Dendritic cell treated with granulocyte-macrophage colony-stimulating factor and Interleukin-4, amounts not matched to agents 40 ng/mL and 50 ng/mL, for 4 days (primary cell): ENCODE data around the gene FAM117B.

Experiments
- H3K27ac Mint-ChIP-seq: one replicate; pipeline ENCODE4 v1.8.0; 2022; ENCODE audit warnings: mild to moderate bottlenecking, mixed read lengths
- H3K27me3 Mint-ChIP-seq: one replicate; pipeline ENCODE4 v1.8.0; 2022; ENCODE audit warnings: mild to moderate bottlenecking, mixed read lengths
- H3K36me3 Mint-ChIP-seq: one replicate; pipeline ENCODE4 v1.8.0; 2022; ENCODE audit warnings: low read depth, mixed read lengths
- H3K4me1 Mint-ChIP-seq: one replicate; pipeline ENCODE4 v1.8.0; 2022; ENCODE audit warnings: low read depth, mixed read lengths
- H3K4me3 Mint-ChIP-seq: one replicate; pipeline ENCODE4 v1.8.0; 2022; ENCODE audit warnings: mild to moderate bottlenecking, moderate library complexity, mixed read lengths
- H3K9me3 Mint-ChIP-seq: one replicate; pipeline ENCODE4 v1.8.0; 2022; ENCODE audit warnings: mixed read lengths
- intact Hi-C: fragments of 100-400 bp; cut with micrococcal nuclease; formaldehyde crosslinking; loops from one replicate; pipeline ENCODE4 v1.15.0; 2022

Gene FAM117B

GRCh38 chr2:202634556-202635427 lies at the start of gene FAM117B:
TSS of gene FAM117B (plus strand) at chr2:202634969. CDS start at chr2:202635188, 219 bp downstream.
- H3K27me3 Mint-ChIP-seq, result no peaks in the 10 kb centered on the region
- peaks cover 29% of the 10 kb centered on the region for H3K4me1 Mint-ChIP-seq
- H3K27ac Mint-ChIP-seq, result peak within 1 kb of the TSS; percentile 94
- intact Hi-C loops, result loop anchor here (1.0 kb wide), 1 partner anchor 46 kb away; no protein-coding TSS in a partner anchor
- peaks cover 6% of the 10 kb centered on the region for H3K36me3 Mint-ChIP-seq
- H3K4me3 Mint-ChIP-seq, result peak within 1 kb of the TSS; percentile 92
- no peaks in the 10 kb centered on the region for H3K9me3 Mint-ChIP-seq

GRCh38 chr2:202588647-202589581 lies 45.9 kb upstream of the FAM117B start:
- Mint-ChIP-seq H3K4me3 (peak overlapping the region; percentile 39), H3K27me3 (no peaks in the 10 kb centered on the region), H3K27ac (peak overlapping the region; percentile 66), H3K9me3 (peaks cover 3% of the 10 kb centered on the region), H3K4me1 (peaks cover 20% of the 10 kb centered on the region), H3K36me3 (no peaks in the 10 kb centered on the region)
- intact Hi-C loops, result loop anchor here (1.0 to 5.0 kb wide), 2 partner anchors 45 to 283 kb away; partner anchors contain the start of genes FAM117B and ICA1L

- Mint-ChIP-seq H3K27me3 (no peaks in the 10 kb centered on the region), H3K4me1 (peaks cover 25% of the 10 kb centered on the region), H3K9me3 (no peaks in the 10 kb centered on the region), H3K4me3 (no peak overlapping the region), H3K27ac (peak overlapping the region; percentile 66), H3K36me3 (no peaks in the 10 kb centered on the region)
- intact Hi-C loops, result loop anchor here (5.0 kb wide), 1 partner anchor 283 kb away; the partner anchor contains the start of gene ICA1L
Measured at GRCh38 chr2:202589582-202589949, 45.2 kb upstream of the FAM117B start.

GRCh38 chr2:202592566-202592965 lies 42.2 kb upstream of the FAM117B start:
- H3K4me3 Mint-ChIP-seq, result no peak overlapping the region
- intact Hi-C loops, result no loop called here
- H3K27ac Mint-ChIP-seq, result no peak overlapping the region
- no peaks in the 10 kb centered on the region for H3K36me3 Mint-ChIP-seq
- H3K9me3 Mint-ChIP-seq, result no peaks in the 10 kb centered on the region
- no peaks in the 10 kb centered on the region for H3K27me3 Mint-ChIP-seq
- peaks cover 34% of the 10 kb centered on the region for H3K4me1 Mint-ChIP-seq

DNA sequence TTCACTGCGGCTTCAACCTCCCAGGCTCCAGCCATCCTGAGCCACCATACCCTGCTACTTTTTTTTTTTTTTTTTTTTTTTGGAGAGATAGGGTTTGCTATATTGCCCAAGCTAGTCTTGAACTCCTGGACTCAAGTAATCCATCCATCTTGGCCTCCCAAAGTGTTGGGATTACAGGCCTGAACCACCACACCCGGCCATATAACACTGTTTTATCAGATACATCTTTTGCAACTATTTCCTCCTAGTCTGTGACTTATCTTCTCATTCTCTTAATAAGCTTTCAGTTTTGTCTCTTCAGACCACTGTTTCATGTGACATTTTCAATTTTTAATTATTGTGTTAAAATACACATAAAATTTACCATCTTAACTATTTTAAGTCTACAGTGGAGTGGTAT lies 35.7 kb upstream of the FAM117B start:
- H3K9me3 Mint-ChIP-seq, result no peaks in the 10 kb centered on the region
- no peaks in the 10 kb centered on the region for H3K36me3 Mint-ChIP-seq
- no peak overlapping the region for H3K4me3 Mint-ChIP-seq
- intact Hi-C loops, result no loop called here
- peaks cover 19% of the 10 kb centered on the region for H3K4me1 Mint-ChIP-seq
- H3K27me3 Mint-ChIP-seq, result no peaks in the 10 kb centered on the region
- H3K27ac Mint-ChIP-seq, result peak overlapping the region; percentile 52

GRCh38 chr2:202599911-202600310 lies 34.9 kb upstream of the FAM117B start:
- intact Hi-C loops, result no loop called here
- no peaks in the 10 kb centered on the region for H3K9me3 Mint-ChIP-seq
- H3K4me3 Mint-ChIP-seq, result no peak overlapping the region
- H3K36me3 Mint-ChIP-seq, result no peaks in the 10 kb centered on the region
- peak overlapping the region; percentile 52 for H3K27ac Mint-ChIP-seq
- peaks cover 11% of the 10 kb centered on the region for H3K4me1 Mint-ChIP-seq
- no peaks in the 10 kb centered on the region for H3K27me3 Mint-ChIP-seq

DNA sequence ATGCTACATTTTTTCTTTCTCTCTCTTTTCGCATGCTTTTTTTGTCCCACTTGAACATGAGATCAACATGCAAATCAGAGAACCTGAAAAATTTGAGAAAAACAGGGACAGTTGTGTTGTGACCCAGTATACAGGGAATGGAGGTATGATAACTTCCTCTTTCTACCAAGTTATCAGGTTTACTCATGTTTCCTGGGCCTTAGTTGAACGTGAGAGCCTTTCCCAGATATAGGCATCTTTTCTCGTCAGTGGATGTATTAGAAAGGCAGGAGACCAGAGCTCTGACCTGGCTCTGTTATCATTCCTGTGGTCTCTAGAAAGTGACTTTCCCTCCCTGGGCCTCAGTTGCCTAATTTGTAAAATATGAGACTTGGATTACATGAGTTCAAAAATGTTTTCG lies 30.1 kb upstream of the FAM117B start:
- intact Hi-C loops, result no loop called here
- peaks cover 28% of the 10 kb centered on the region for H3K4me1 Mint-ChIP-seq
- H3K9me3 Mint-ChIP-seq, result no peaks in the 10 kb centered on the region
- H3K36me3 Mint-ChIP-seq, result no peaks in the 10 kb centered on the region
- H3K27ac Mint-ChIP-seq, result no peak overlapping the region
- H3K4me3 Mint-ChIP-seq, result no peak overlapping the region
- H3K27me3 Mint-ChIP-seq, result no peaks in the 10 kb centered on the region

DNA sequence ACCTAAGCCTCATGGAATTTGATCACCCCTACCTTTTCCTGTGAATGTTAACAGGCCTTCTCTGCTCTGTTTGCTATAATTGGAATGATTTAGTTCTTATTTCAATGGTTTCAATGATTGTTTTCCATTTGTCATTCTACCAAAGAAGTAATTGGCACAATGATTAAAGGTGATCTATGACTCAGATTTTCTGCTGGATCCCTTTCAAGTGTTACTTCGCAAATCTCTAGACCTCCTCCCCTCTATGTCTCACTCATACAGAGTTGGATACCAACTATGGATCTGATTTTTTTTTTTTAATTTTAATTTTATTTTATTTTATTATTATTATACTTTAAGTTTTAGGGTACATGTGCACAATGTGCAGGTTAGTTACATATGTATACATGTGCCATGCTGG lies 29.6 kb upstream of the FAM117B start:
- no peaks in the 10 kb centered on the region for H3K27me3 Mint-ChIP-seq
- no peak overlapping the region for H3K4me3 Mint-ChIP-seq
- H3K9me3 Mint-ChIP-seq, result no peaks in the 10 kb centered on the region
- H3K4me1 Mint-ChIP-seq, result peaks cover 32% of the 10 kb centered on the region
- no peaks in the 10 kb centered on the region for H3K36me3 Mint-ChIP-seq
- intact Hi-C loops, result no loop called here
- no peak overlapping the region for H3K27ac Mint-ChIP-seq

- intact Hi-C loops, result no loop called here
- peaks cover 46% of the 10 kb centered on the region for H3K4me1 Mint-ChIP-seq
- peak overlapping the region; percentile 91 for H3K27ac Mint-ChIP-seq
Measured at GRCh38 chr2:202608142-202608852, 26.5 kb upstream of the FAM117B start.

GRCh38 chr2:202609381-202610145 lies 25.2 kb upstream of the FAM117B start:
- Mint-ChIP-seq H3K4me3 (peak overlapping the region; percentile 17), H3K27ac (peak overlapping the region; percentile 91), H3K9me3 (no peaks in the 10 kb centered on the region), H3K4me1 (peaks cover 46% of the 10 kb centered on the region), H3K36me3 (no peaks in the 10 kb centered on the region), H3K27me3 (no peaks in the 10 kb centered on the region)
- intact Hi-C loops, result loop anchor here (1.0 to 2.0 kb wide), 2 partner anchors 16 to 55 kb away; no protein-coding TSS in a partner anchor

More at GRCh38 chr2:202608142-202608852, 26.5 kb upstream of the FAM117B start:
- H3K36me3 Mint-ChIP-seq, result no peaks in the 10 kb centered on the region
- H3K27me3 Mint-ChIP-seq, result no peaks in the 10 kb centered on the region
- H3K9me3 Mint-ChIP-seq, result no peaks in the 10 kb centered on the region
- H3K4me3 Mint-ChIP-seq, result no peak overlapping the region

DNA sequence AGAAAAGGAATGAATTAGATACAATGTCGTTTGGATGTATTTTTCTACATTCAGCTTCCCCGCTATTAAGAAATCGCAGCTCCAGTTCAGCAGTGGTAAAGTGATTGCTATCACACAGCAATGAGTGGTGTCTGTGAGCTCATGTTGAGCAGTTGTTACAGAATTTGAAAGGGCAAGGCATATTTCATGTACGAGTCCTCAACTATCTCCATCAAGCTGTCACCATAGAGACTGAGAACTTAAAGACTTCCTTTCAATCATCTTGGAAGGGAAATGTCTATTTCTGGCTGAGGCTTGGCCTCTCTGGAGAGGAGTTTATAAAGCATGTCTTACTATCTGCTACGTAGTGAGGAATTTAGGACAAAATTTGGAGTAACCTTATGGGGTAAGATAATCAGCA lies 24.4 kb upstream of the FAM117B start:
- Mint-ChIP-seq H3K4me1 (peaks cover 46% of the 10 kb centered on the region), H3K27me3 (no peaks in the 10 kb centered on the region), H3K4me3 (no peak overlapping the region), H3K27ac (peak overlapping the region; percentile 91), H3K9me3 (no peaks in the 10 kb centered on the region), H3K36me3 (no peaks in the 10 kb centered on the region)
- intact Hi-C loops, result loop anchor here (2.0 kb wide), 1 partner anchor 54 kb away; no protein-coding TSS in a partner anchor

DNA sequence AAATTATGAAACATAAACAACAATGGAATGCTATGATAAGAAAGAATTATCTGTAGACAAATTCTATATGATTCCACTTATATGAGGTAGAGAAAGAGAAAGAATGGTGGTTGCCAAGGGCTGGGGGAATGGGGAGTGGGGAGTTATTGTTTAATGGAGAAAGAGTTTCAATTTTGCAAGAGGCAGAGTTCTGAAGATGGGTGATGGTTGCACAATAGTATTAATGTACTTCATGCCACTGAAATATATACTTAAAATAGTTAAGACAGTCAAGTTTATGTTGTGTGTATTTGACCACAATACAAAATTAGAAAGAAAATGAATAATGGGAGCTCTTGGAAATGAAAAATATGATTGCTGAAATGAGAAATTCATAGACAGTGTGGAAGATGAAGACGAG lies 22.6 kb upstream of the FAM117B start:
- Mint-ChIP-seq H3K4me3 (no peak overlapping the region), H3K4me1 (peaks cover 46% of the 10 kb centered on the region), H3K27me3 (no peaks in the 10 kb centered on the region), H3K27ac (no peak overlapping the region), H3K9me3 (no peaks in the 10 kb centered on the region), H3K36me3 (no peaks in the 10 kb centered on the region)
- intact Hi-C loops, result no loop called here

- Mint-ChIP-seq H3K9me3 (no peaks in the 10 kb centered on the region), H3K4me1 (peaks cover 36% of the 10 kb centered on the region), H3K27ac (no peak overlapping the region), H3K27me3 (no peaks in the 10 kb centered on the region), H3K36me3 (no peaks in the 10 kb centered on the region), H3K4me3 (no peak overlapping the region)
- intact Hi-C loops, result no loop called here
Measured at GRCh38 chr2:202613479-202613878, 21.3 kb upstream of the FAM117B start.
